Panc1 (cell line): ENCODE data around the gene ZNF428. TPM values are rescaled to one million over a fixed set of nuclear protein-coding genes. Genes with fewer than 3 reads are reported as not detected.

ENCODE experiments used
- ATAC-seq: fragments of 200-7000 bp; cut with Tn5 transposase; 2 replicates; pipeline ENCODE4 v1.9.1; 2020; ENCODE audit warnings: mild to moderate bottlenecking, moderate library complexity
- BruUV-seq: library from RNA; stranded (reverse); fragments of 400-500 nt; replicated peaks from 2 replicates; lab custom pipeline; 2021; lab: Mats Ljungman, UMichigan
- CTCF ChIA-PET: fragments of 300-600 bp; sonication (Branson Sonifier 250); formaldehyde crosslinking; loops from one replicate; lab custom pipeline; 2022; ENCODE audit warnings: antibody characterized with exemption; lab: Charles Lee
- POLR2A ChIA-PET: fragments of 300-600 bp; sonication (Branson Sonifier 250); formaldehyde crosslinking; loops from one replicate; lab custom pipeline; 2022; ENCODE audit warnings: antibody characterized with exemption; lab: Charles Lee
- DNase-seq: peaks from one replicate; pipeline ENCODE4 v3.0.0-alpha.2; 2010; ENCODE audit warnings: low read depth, low spot score
- H3K27ac ChIP-seq: 2 replicates; pipeline ENCODE4 v1.5.1; 2011; ENCODE audit warnings: mild to moderate bottlenecking, low read length, inconsistent platforms
- H3K27me3 ChIP-seq: fragments of 200-500 bp; sonication (Bioruptor generic); 2 replicates; pipeline ENCODE4 v1.6.0; 2014; ENCODE audit warnings: low read length, inconsistent platforms; ENCODE audit not compliant: control insufficient read depth, insufficient read depth
- H3K36me3 ChIP-seq: fragments of 200-500 bp; sonication (Bioruptor generic); 2 replicates; pipeline ENCODE4 v1.5.1; 2014; ENCODE audit warnings: inconsistent platforms, mild to moderate bottlenecking, low read length, moderate library complexity; ENCODE audit not compliant: control insufficient read depth, insufficient read depth
- H3K4me1 ChIP-seq: 2 replicates; pipeline ENCODE4 v1.5.1; 2011; ENCODE audit warnings: inconsistent platforms, mild to moderate bottlenecking, low read length, moderate library complexity; ENCODE audit not compliant: control insufficient read depth, insufficient read depth
- H3K4me3 ChIP-seq, 2 experiments: 2 replicates each; pipeline ENCODE4 v1.5.1; 2011 to 2012; ENCODE audit warnings: low read depth in 2 of 2, low read length in 2 of 2, mild to moderate bottlenecking in 2 of 2, inconsistent platforms in 1 of 2, moderate library complexity in 1 of 2
- H3K9me3 ChIP-seq: fragments of 200-500 bp; sonication (Bioruptor generic); 2 replicates; pipeline ENCODE4 v1.5.1; 2014; ENCODE audit warnings: low read depth, mild to moderate bottlenecking, inconsistent platforms, low read length, moderate library complexity; ENCODE audit not compliant: control insufficient read depth, insufficient read depth
- POLR2AphosphoS5 ChIP-seq: IDR thresholded peaks from 2 replicates; pipeline ENCODE4 v1.6.1; 2012; ENCODE audit warnings: mild to moderate bottlenecking, low read depth, low read length, moderate library complexity
- SIN3A ChIP-seq: IDR thresholded peaks from 2 replicates; pipeline ENCODE4 v1.6.1; 2012; ENCODE audit warnings: low read depth, mild to moderate bottlenecking, low read length, moderate library complexity, borderline replicate concordance; ENCODE audit not compliant: insufficient read depth
- TCF7L2 ChIP-seq: IDR thresholded peaks from 2 replicates; pipeline ENCODE4 v1.6.1; 2011; ENCODE audit warnings: mild to moderate bottlenecking, low read depth, low read length, inconsistent platforms
- in situ Hi-C: cut with HindIII; loops from 2 replicates; pipeline ENCODE4 v1.10.0; 2016; ENCODE audit warnings: low sequenced_read_pairs, low pct_unique_long_range_greater_than_20kb
- intact Hi-C: fragments of 100-400 bp; cut with micrococcal nuclease; formaldehyde crosslinking; loops from one replicate; pipeline ENCODE4 v1.10.0; 2022; ENCODE audit not compliant: unreplicated experiment
- total RNA-seq: library from RNA; stranded (reverse); gene quantifications from one replicate; pipeline ENCODE4 v1.2.1, GENCODE V29; 2021; ENCODE audit not compliant: unreplicated experiment
- TF ChIP-seq, protein P1 (sequence below): fragments of 450-650 bp; IDR thresholded peaks from 2 replicates; pipeline ENCODE4 v1.5.1; 2017; ENCODE audit warnings: mild to moderate bottlenecking
- TF ChIP-seq, protein P2 (sequence below), 2 experiments: IDR thresholded peaks; 2 replicates each; pipeline ENCODE4 v1.6.1; 2011 to 2012; ENCODE audit warnings: low read depth in 2 of 2, control low read depth in 1 of 2, low read length in 1 of 2, mild to moderate bottlenecking in 1 of 2, moderate library complexity in 1 of 2; ENCODE audit not compliant: insufficient read depth in 1 of 2

ZNF428 gene
- total RNA-seq, 1 experiment from 2014 or later = 45.6 TPM

DNA sequence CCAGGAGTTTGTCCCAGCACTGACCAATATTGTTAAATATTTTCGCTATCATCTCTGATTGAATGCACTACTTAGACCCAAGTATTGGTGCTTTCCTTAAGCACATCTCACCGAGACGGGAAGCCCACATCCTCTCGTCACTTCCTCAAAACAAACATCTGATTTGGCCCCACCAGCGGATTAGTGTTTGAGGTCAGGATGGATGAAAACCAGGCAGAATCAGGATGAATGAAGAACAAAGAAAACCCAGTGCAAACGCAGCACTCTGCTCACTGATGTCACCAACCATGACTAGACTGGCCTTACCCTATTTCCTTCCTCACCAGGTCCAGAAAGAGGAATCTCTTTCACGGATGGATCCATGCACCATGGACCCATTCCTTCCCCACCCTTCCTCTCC, 44.6 kb upstream of the ZNF428 start:
- Histone ChIP-seq H3K9me3 (no peaks in the 10 kb centered on the region), H3K4me1 (no peaks in the 10 kb centered on the region), H3K4me3 (no peak overlapping the region), H3K27me3 (no peaks in the 10 kb centered on the region), H3K36me3 (no peaks in the 10 kb centered on the region), H3K27ac (no peak overlapping the region)
- ChIA-PET CTCF (no interaction called here), POLR2A (interaction anchor here (0.5 kb wide), 1 partner anchor 157 kb away, joined by 5 read pairs; no protein-coding TSS in a partner anchor)
- DNase-seq (no peak), ATAC-seq (no peak)
- in situ Hi-C loops = no loop called here
- TF ChIP-seq, protein P1, sequence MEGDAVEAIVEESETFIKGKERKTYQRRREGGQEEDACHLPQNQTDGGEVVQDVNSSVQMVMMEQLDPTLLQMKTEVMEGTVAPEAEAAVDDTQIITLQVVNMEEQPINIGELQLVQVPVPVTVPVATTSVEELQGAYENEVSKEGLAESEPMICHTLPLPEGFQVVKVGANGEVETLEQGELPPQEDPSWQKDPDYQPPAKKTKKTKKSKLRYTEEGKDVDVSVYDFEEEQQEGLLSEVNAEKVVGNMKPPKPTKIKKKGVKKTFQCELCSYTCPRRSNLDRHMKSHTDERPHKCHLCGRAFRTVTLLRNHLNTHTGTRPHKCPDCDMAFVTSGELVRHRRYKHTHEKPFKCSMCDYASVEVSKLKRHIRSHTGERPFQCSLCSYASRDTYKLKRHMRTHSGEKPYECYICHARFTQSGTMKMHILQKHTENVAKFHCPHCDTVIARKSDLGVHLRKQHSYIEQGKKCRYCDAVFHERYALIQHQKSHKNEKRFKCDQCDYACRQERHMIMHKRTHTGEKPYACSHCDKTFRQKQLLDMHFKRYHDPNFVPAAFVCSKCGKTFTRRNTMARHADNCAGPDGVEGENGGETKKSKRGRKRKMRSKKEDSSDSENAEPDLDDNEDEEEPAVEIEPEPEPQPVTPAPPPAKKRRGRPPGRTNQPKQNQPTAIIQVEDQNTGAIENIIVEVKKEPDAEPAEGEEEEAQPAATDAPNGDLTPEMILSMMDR = no peak
- no peak for TF ChIP-seq POLR2AphosphoS5
- no peak for TF ChIP-seq TCF7L2
- TF ChIP-seq SIN3A = no peak
- TF ChIP-seq, protein P2, sequence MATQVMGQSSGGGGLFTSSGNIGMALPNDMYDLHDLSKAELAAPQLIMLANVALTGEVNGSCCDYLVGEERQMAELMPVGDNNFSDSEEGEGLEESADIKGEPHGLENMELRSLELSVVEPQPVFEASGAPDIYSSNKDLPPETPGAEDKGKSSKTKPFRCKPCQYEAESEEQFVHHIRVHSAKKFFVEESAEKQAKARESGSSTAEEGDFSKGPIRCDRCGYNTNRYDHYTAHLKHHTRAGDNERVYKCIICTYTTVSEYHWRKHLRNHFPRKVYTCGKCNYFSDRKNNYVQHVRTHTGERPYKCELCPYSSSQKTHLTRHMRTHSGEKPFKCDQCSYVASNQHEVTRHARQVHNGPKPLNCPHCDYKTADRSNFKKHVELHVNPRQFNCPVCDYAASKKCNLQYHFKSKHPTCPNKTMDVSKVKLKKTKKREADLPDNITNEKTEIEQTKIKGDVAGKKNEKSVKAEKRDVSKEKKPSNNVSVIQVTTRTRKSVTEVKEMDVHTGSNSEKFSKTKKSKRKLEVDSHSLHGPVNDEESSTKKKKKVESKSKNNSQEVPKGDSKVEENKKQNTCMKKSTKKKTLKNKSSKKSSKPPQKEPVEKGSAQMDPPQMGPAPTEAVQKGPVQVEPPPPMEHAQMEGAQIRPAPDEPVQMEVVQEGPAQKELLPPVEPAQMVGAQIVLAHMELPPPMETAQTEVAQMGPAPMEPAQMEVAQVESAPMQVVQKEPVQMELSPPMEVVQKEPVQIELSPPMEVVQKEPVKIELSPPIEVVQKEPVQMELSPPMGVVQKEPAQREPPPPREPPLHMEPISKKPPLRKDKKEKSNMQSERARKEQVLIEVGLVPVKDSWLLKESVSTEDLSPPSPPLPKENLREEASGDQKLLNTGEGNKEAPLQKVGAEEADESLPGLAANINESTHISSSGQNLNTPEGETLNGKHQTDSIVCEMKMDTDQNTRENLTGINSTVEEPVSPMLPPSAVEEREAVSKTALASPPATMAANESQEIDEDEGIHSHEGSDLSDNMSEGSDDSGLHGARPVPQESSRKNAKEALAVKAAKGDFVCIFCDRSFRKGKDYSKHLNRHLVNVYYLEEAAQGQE (IDR thresholded peaks at IDR 0.05; ENCODE audit: insufficient read depth in 1 of 2, low read depth in 2 of 2, low read length in 1 of 2) = no peak
- intact Hi-C loops = no loop called here
- no TSS peak for BruUV-seq

DNA sequence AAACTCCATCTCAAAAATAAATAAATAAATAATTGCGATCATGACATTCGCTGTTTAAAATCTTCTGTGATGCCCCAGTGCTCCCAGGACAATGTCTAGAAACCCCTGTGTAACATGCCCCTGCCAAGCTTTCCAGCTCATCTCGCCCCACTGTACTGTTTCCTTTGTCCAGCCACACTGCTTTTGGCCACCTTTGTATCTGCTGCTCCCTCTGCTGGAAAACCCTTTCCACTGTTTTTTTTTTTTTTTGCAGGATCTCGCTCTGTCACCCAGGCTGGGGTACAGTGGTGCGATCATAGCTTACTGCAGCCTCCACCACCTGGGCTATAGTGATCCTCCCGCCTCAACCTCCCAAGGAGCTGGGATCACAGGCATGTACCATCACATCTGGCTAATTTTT, 43.1 kb upstream of the ZNF428 start:
- no peak for DNase-seq
- CTCF ChIA-PET = interaction anchor here (0.5 to 0.7 kb wide), 4 partner anchors 44 to 441 kb away, joined by 3 to 6 read pairs (median 4); no protein-coding TSS in a partner anchor
- POLR2A ChIA-PET = interaction anchor here (0.7 kb wide), 1 partner anchor 87 kb away, joined by 3 read pairs; the partner anchor contains the start of gene XRCC1

More for the DNA sequence above, 43.1 kb upstream of the ZNF428 start:
- no TSS peak for BruUV-seq
- intact Hi-C loops = no loop called here
- TF ChIP-seq TCF7L2 = no peak
- TF ChIP-seq, protein P1 = peak; percentile 63
- no peak for TF ChIP-seq POLR2AphosphoS5
- TF ChIP-seq, protein P2 (IDR thresholded peaks at IDR 0.05; ENCODE audit: insufficient read depth in 1 of 2, low read depth in 2 of 2, low read length in 1 of 2) = no peak
- ATAC-seq = peak; percentile 71
- Histone ChIP-seq H3K4me1 (no peaks in the 10 kb centered on the region), H3K9me3 (no peaks in the 10 kb centered on the region), H3K27me3 (no peaks in the 10 kb centered on the region), H3K36me3 (no peaks in the 10 kb centered on the region), H3K27ac (no peak overlapping the region), H3K4me3 (no peak overlapping the region)
- in situ Hi-C loops = no loop called here
